HPDE6-E6E7 (cell line): ENCODE measurements around the gene RAB11FIP3.
"Not testable (repeated sequence)": the region's sequence is repeated elsewhere in the genome, so short reads cannot be mapped to it uniquely, and the experiment has no call there.

Experiments
- DNase-seq: peaks from one replicate; pipeline ENCODE4 v3.0.0; 2011; ENCODE audit warnings: missing footprints; ENCODE audit errors: extremely low spot score

RAB11FIP3 gene

DNA sequence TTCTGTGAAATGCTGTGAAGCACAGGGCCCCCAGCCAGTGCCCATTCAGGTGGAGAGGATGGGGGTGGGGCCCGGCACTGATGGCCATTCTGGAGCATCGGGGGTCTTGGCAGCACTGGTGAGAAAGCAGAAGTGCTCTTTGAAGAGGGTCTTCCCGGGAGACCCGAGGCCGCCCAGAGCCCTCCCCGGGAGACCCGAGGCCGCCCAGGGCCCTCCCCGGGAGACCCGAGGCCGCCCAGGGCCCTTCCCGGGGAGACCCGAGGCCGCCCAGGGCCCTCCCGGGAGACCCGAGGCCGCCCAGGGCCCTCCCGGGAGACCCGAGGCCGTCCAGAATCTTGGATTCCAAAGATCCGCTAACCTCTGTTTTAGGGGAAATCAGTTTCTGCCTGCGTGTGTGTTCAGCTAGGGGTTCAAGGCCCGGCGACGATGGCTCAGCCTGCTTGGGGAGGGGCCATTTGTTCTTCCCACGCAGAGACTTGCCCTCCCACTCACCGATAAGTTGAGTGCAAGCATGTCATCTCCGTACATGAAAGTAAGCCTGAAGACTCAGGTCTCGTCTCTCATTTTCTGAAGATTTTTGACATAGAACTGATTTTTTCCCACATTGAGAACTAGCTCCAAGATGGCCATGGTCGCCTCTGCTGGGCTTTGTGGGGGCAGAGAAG is 66.9 kb downstream of the RAB11FIP3 start:
- no peak for DNase-seq

DNA sequence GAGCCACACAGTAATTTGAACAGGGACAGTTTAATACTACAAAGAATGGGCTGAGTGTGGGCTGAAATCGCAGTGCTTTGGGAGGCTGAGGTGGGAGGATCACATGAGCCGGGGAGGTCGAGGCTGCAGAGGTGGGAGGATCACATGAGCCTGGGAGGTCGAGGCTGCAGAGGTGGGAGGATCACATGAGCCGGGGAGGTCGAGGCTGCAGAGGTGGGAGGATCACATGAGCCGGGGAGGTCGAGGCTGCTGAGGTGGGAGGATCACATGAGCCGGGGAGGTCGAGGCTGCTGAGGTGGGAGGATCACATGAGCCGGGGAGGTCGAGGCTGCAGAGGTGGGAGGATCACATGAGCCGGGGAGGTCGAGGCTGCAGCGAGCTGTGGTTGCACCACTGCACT is 69.2 kb downstream of the RAB11FIP3 start:
- DNase-seq = not testable (repeated sequence)

DNA sequence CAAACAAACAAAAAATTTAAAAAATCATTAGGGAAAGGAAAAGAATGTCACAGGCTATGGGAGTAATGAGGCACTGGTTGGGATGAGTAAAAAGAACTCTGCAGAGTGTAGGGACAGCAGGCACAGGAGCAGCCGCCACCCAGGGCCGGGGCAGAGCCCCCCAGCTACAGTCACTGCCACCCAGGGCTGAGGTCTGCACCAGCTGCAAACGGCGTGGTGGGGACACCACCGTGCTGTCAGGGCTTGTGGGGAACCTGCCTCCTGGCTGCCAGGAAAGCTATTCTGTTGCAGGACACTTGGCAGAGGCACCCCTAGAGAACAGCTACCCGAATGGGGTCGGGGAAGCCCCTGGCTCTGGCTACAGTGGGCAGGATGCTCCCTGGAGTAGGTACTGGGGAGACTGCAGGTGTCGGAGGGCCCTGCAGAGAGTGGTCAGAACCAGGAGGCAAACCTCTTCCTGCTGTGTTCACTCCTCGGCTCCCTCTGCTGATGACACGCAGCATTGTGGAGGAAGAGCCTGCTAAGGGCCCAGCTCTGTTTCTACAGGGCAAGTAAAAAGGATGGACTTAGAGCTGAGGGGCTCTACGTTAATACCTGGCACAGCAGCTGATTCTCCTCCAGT is 69.8 kb downstream of the RAB11FIP3 start:
- no peak for DNase-seq

DNA sequence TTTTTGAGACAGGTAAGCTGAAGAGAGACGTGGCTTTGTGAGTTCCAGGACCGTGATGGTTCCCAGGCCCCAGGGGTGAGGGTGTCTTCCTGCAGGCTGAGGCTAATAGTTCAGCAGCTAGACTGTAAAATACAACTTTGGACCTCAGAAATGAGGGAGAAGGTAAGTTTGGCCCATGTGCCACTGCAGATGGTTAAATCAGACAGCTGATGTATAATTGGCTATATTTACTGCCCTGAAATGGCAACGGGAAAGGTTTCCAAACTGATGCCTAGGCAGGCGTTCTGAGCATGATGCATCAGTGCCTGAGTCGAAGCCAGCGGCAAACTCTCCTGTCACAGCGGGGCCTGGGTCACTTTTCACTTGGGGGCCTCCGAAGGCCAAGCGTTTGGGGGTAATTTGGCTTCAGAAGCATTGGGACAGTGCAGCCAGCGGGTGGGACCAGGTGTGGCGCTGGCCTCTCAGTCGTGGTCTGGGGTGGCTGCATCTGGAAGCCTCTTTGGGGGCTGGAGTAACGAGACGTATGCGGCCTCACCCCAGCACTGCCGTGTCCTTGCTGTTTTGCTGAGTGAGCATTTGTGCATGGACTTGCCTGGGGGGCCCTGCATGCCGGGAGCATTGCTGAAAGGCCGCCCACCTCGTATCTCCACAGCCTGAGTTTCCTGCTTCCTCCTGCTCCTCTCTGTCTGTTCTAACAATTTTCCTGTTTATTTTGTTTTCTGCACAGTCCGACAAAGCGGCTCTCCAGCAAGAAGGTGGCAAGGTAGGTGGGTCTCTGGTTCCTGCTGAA is 70.8 kb downstream of the RAB11FIP3 start:
- no peak for DNase-seq

DNA sequence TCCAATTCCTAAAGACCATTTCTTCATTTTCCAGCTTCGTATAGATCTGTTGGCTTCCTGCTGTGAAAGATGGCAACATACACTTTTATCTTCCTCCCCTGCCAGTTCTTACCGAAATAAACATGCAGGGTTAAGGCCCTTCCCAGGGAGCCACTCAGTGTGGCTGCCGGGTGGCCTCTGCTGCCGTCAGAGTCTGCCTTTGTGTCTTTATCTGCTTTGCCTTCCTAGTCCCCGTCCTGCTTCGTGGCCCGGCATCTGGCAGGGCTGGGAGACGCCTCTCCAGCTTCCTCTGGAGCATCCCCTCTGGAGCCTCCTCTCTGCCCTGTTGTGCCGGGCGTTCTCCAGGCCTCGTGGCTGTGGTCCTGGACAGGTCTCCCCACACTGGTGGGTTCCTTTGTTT is 71.8 kb downstream of the RAB11FIP3 start:
- DNase-seq = no peak

DNA sequence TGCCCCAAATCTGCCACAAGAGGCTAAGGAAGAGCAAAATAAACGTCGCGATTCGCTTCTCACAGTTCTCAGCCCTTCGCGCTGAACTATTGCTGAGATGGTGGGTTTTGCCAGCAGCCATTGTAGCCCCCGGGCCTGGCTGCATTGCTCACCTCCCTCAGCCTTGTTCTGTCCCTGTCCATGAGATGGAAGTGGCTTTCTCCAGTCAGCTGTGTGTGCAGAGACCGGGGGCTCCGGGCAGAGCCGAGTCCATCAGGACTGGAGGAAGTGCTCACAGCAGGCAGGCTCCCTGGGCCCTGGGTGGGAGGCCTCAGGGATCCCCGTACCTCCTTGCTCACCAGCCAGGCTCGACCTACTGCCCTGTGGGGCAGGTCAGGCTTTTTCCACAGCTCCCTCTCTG is 74.5 kb downstream of the RAB11FIP3 start:
- DNase-seq = no peak

DNA sequence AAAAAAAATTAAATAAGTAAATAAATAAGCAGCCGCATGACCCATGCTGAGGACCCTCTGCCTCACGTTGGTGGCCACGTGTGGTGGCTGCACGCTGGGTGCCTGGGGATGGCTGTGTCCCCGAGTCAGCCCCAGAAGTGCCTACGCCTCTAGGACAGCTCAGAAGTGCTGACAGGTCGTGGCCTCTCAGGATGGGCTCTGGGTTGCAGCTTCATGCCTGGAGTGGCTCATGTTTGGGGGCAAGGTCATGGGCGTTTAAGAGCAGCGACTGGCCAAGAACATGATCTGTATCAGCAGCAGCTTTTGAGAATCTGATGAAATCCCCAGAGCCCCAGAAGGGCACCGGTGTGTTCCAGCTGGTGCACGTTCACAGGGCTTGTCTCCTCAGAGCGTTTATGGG is 75.3 kb downstream of the RAB11FIP3 start:
- DNase-seq = no peak

DNA sequence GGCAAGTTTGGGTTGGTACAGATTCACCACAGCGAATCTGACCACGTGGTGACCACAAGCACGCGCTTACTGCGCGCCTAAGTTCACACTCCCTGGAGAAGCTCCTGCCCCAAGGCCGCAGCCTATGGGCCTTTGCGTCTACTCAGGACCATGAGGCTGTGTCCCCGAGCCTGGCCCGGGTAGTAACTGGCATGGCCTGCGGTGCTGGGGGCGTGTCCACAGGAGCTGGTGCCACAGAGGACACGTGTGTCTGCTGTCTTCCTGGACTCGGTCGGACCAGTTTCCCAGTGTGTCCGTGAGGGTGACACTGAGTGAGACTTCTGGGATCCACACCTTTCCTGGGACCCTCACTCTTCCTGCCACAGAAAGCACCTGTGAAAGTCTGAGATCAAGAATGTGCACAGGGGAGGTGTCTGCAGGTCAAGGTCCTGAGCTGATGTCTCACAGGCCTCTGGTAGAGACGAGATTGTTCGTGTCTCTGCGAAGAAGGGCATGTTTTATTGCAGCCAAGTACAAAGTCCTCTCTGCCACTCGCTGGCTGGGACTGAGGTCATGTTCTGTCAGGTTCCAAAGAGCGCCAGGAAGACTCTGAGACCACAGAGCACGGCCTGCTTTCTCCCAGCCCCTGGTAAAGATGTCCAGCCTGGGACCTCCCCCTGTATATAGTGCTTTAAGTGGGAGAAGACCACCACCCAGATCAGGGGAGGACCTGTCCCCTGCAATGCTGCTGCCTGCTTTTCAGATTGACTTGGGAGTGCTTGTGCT is 76.9 kb downstream of the RAB11FIP3 start:
- no peak for DNase-seq

DNA sequence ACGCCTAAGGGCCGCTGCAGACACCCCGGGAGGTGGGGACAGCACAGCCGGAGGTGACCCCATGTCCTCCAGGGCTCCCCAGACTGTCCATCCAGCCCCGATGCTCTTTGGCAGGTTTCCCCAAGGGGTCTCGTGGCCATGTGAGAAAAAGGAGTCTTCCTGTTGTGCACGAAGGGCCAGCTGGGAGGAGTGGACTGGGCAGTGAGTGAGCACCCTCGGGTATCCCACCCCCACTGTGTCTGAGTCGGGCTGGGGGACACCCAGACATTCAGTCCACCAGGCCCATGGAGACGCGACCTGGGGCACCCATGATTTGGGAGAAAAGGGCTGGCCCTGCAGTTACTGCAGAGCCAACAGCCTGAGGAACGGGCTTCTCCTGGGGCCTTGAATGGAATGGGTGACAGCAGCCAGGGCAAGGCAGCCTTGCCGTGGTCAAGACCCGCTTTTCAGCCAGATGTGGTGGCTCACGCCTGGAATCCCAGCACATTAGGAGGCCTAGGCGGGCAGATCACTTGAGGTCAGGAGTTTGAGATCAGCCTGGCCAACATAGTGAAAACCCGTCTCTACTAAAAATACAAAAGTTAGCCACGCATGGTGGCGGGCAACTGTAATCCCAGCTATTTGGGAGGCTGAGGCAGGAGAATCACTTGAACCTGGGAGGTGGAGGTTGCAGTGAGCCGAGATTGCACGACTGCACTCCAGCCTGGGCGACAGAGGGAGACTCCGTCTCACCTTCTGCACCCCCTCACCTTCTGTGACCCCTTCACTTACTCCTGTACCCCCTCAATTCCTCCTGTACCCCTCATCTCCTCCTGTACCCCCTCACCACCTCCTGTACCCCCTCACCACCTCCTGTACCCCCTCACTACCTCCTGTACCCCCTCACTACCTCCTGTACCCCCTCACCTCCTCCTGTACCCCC is 78.0 kb downstream of the RAB11FIP3 start:
- DNase-seq = no peak

DNA sequence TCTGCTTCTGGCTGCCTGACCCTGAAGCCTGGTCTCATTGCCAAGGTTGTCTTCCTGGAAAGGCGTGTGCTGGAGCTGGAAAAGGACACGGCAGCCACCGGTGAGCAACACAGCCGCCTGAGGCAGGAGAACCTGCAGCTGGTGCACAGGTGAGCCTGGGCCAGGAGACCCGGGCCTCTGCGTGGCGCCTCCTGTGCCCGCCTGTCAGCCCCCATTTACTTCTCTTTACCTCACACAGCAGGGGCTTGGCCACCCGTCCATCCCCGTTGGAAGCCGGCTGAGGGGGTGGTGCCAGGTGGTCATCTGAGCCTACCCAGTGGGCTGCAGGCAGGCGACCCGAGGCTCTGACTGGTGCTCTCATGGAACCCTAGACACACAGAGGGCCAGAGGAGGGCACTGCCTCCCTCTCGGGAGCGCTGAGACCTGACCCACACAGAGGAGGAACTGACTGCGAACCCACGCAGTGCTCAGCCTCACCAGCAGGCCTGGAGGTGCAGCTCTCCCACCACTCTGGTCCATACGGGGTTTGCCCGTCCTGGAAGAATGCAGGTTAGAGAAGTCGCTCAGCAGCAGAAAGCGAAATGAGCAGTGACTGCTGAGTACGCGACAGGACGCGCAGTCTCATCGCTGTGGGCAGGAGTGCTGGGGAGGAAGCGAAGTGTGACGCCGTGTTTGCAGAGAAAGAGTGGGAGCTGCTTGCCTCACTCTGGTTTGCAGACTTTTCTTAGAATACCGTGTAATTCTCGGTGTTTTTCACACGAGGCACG is 80.2 kb downstream of the RAB11FIP3 start:
- no peak for DNase-seq

DNA sequence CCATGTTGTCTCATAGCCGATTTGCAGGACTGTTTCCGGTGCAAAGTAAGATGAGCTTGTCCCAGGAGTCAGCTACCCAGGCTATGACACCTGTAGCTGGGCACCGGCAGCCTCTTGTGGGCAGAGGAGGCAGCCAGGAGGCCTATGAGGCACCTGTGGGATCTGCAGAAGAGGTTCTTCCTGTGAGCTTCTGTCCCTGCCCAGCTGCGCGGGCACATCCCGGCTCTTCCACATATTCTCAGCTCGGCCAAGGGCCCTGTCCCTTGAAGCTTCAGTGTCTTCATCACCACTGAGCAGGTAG is 80.7 kb downstream of the RAB11FIP3 start:
- no peak for DNase-seq

DNA sequence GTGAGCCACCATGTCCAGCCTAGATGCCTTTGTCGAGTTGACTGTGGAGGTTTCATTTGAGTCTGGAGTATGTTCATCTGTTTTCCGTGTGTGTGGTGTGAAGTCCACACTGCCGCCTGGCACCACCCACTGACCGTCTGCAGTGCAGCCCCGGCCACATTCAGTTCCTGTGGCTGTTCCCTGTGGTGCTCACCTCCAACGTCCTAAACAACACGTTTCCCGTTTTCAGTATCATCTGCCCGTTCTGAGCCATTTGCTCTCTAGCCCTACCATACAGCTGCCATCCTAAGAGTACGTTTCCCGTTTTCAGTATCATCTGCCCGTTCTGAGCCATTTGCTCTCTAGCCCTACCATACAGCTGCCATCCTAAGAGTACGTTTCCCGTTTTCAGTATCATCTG is 82.1 kb downstream of the RAB11FIP3 start:
- not testable (repeated sequence) for DNase-seq

DNA sequence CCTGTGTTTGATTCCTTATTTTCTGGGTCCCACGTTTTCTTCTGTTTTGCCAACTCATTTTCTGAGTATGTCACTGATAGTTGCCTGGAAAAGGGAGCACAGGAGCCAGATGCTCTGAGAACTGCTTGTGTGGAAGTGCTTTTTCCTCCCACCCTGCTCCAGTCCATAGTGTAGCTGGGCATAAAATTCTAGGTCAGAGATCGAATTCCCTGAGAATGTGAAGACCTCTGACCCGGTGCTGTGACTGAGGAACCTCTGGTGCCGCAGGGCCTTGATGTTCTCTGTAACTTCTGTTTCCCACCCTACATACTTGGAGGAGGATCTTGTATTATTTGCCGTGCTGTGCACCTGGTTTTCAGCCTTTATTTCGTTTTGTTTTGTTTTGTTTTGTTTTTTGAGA is 82.5 kb downstream of the RAB11FIP3 start:
- no peak for DNase-seq

DNA sequence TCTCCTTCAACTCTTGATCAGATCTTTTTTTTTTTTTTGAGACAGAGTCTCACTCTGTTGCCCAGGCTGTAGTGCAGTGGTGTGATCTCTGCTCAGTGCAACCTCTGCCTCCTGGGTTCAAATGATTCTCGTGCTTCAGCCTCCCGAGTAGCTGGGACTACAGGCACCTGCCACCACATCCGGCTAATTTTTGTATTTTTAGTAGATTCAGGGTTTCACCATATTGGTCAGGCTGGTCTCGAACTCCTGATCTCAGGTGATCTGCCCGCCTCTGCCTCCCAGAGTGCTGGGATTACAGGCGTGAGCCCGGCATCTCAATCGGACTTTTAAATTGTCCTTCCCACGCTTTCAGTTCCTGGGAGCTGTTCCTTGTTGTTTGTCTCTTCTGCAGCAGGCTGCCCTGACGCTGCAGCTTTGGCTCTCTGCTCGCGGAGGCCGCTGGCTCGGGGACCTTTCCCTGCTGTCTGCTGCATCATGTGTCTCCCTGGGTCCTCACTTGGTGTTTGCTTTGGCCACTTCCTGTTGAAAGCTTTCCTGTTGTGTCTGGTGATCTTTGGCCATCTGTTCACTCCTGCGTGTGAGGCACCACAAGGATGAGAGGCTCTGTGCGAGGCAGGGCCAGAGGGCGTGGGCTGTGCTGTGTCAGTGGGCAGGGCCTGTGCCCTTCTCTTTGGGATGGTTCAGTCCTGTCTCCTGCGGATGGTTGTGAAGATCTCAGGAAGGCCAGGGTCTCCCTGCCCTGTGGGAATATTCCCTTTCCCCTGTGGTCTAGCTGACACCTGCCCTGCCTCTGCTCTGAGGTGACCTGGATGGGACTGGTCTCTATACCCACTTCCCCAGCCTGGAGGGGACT is 83.7 kb downstream of the RAB11FIP3 start:
- no peak for DNase-seq

DNA sequence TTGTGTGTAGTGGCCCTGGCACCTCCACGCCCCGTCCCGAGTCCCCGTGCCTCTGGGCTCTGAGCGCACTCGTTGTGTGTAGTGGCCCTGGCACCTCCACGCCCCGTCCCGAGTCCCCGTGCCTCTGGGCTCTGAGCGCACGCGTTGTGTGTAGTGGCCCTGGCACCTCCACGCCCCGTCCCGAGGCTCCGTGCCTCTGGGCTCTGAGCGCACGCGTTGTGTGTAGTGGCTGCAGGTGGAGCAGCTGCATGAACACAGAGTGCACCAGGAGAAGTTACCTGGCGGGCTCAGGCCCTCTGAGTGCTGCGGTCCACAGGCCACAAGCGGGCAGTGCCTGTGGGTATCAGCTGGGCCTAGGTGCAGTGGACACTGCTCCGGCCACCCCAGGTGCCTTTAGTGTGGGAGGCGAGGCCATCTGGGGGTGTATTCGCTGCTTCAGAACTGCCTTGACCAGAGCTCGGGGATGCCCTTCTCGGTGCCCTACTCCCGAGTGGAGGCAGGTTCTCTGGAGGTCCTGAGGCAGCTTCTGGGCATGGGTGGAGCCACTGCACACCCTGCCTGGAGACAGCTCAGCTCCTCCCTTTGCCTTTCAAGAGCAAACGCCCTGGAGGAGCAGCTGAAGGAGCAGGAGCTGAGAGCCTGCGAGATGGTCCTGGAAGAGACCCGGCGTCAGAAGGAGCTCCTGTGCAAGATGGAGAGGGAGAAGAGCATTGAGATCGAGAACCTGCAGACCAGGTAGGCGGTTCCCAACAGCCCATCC is 84.8 kb downstream of the RAB11FIP3 start:
- DNase-seq = no peak

DNA sequence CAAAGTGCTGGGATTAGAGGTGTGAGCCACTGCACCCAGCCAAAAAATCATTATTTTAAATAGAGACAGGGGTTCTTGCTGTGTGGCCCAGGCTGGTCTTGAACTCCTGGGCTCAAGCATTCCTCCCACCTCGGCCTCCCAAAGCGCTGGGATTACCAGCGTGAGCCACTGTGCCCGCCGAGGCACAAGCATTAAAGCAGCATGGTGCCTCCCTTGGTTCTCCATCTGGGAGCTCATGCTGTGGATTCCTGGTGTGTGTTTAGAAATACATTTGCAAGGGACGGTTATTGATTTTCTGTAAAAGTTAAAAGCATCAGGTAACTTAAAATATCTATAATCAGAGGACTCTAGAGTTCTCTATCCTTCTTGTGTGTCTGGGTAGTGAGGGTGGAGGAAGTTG is 87.4 kb downstream of the RAB11FIP3 start:
- no peak for DNase-seq

DNA sequence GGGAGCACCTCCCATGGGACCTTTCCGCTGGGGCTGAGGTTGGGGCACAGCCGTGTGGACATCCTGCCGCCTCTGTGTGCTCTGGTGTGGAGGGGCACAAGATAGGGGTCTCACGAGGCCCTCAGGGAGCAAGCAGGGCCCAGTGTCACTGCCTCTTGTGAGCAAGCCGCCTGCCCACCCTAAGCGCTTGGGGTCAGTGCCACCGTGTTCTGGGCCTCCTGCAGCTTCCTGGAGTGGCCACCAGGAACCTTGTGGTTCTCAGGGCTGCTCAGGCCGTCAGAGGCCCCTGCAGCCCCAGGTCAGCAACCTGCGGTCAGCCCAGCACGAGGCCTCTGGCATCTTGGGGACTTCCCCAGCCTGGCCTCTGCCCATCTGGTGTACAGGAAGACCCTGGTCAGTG is 88.5 kb downstream of the RAB11FIP3 start:
- no peak for DNase-seq

DNA sequence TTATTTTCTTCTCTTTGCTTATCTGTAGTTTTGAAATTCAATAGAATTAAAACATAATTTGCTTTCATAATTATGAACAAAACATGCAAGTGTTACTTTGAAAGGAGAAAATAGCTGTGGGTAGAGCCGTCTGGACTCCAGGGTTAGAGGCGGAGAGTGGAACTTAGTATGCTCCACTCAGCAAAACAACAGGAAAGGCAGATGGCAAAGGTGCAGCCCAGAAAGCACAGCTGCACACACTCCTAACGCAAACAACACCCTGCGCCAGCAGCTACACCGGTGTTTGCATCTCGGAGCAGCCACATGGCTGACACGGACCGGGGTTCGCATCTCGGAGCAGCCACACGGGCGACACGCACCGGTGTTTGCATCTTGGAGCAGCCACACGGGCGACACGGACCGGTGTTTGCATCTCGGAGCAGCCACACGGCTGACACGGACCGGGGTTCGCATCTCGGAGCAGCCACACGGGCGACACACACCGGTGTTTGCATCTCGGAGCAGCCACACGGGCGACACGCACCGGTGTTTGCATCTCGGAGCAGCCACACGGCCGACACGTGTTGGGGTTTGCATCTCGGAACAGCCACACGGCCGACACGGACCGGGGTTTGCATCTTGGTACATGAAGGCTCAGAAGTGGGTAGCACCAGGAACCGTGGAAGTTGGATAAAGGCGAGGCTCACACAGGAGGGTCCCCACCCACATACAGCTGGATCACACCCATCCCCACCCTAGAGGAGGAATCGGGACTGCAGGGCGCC is 89.9 kb downstream of the RAB11FIP3 start:
- DNase-seq = no peak
